HG03103 (cell line): ENCODE data around the gene PTPRH.
"Not testable (repeated sequence)": the region's sequence is repeated elsewhere in the genome, so short reads cannot be mapped to it uniquely, and the experiment has no call there.

ENCODE experiments used
- ATAC-seq: cut with Tn5 transposase; IDR thresholded peaks from one replicate; pipeline ENCODE4 v1.9.1; 2021; ENCODE audit warnings: low read depth; ENCODE audit not compliant: unreplicated experiment

PTPRH gene

DNA sequence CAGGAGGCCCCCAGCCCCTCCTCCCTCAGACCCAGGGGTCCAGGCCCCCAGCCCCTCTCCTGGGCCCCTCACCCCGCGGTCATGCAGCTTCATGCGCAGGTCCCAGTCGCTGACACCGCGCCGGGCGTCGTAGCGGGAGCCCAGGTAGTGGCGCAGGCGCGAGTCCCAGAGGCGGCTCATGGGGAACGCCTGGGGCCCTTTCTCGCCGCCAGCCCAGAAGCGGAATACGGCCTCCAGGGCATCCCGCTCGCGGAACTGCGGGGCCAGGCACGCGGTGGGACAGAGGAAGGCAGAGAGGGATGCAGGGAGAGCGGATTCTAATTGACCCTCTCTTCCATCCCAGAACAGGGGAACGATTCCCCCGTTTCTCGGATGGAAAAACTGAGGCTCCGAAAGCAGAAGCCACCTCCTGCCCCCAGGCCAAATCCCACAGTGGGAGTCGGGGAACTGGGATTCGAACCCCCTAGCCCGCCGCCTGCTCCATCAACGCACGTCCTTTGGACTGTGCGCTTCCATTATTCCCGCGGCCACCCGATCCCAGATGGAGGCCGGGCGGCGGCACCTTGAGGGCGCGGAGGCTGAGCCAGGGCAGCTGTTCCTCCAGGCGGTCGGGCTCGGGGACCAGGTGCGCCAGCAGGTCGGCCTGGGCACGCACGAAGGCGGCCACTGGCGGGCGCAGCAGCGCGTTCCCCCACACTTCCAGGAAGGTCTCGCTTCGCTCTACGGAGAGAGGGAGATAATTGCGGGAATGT lies 47.6 kb downstream of the PTPRH start:
- ATAC-seq = no peak

DNA sequence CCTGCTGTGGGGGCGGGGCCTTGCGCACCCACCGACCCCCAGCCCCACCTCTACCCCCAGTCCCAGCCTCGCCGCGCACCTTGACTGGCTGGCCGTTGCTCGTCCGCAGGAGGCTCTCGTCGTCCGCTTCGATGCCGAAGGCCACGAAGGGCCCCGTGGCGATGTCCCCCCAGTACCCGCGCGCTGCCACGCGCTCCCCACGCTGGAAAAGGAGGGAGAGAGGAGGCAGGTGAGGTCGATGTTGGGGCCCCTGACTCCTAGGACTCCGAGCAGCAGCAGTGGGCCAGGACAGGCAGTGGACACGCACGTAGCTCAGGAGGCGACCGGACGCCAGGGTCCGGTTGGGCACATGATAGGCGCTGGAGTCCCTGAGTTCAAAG lies 48.3 kb downstream of the PTPRH start:
- no peak for ATAC-seq

GRCh38 chr19:55160128-55160985 lies 48.9 kb downstream of the PTPRH start:
- no peak for ATAC-seq

GRCh38 chr19:55158848-55159749 lies 50.2 kb downstream of the PTPRH start:
- ATAC-seq = no peak

DNA sequence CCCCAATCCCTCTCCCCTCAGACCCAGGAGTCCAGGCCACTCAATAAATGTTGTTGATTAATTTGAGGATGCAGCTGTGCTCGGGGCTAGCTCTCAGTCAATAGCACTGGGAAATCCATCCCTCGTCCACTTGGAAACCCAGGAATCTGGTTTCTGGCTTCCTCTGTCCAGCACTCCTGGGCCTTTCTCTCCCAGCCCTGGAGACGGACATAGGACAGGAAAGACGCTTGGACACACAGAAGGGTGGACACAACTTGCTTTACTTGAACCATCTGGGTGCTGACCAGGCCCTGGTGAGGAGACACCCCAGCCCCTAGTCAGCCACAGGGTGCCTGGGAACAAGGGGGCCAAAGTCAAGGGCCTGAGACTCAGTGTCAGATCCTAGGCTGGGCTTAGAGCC lies 50.9 kb downstream of the PTPRH start:
- ATAC-seq = no peak

DNA sequence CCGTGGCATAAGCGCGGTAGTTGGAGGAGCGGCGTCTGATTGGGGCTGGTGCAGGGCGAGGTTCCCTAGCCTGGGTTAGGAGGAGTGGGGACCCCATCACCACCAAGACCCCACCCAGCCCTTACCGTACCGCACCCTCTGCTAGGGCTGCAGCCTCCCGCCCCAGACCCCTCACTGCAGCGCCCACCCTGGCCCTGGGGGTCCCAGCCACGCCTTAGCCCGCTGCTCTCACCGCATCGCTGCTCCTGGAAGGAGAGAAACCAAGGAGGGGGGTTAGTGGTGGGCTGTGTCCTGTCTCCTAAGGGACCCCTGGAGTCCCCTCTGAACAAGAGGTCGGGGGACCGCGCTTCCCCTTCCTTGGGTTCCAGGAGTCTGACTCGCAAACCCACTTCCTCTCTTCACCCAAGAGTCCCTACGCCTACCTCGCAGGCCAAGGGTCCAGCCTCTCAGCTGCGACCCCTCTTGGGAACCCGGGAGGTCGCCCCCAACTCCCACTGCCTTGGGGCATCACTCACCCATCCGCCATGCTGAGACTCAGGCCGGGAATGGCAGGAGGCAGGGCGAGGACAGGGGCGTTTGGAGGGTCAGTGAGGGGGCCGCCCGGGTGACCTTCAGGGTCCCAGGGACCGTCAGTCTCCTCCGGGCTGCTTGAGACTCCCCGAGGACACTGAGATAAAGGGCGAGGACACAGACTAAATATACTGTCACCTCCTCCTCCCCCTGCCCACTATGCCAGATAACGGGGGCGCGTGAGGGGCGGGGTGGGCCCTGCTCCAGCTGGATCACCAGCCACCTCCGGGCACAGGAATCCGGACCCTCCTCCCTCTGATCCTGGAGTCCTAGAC lies 52.0 kb downstream of the PTPRH start, which contains the start of gene TNNI3:
Gene TNNI3 (minus strand): TSS at position 669 of the 845 bp plus-strand sequence. CDS start 143 bp downstream, at position 526.
- no peak for ATAC-seq

GRCh38 chr19:55156202-55157063 lies 52.9 kb downstream of the PTPRH start:
- ATAC-seq = no peak

DNA sequence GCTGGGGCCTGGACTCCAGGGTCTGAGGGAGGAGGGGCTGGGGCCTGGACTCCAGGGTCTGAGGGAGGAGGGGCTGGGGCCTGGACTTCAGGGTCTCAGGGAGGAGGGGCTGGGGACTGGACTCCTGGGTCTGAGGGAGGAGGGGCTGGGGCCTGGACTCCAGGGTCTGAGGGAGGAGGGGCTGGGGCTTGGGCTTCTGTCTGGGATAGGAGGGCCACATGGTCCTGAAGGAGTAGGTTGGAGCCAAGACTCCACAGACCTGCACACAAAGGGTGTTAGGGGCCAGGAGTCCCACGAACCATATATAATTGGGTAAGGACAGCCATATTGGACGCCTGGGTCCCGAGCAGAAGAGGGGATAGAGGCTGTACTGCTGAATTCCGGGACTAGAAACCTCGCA lies 53.5 kb downstream of the PTPRH start:
- ATAC-seq = not testable (repeated sequence)

DNA sequence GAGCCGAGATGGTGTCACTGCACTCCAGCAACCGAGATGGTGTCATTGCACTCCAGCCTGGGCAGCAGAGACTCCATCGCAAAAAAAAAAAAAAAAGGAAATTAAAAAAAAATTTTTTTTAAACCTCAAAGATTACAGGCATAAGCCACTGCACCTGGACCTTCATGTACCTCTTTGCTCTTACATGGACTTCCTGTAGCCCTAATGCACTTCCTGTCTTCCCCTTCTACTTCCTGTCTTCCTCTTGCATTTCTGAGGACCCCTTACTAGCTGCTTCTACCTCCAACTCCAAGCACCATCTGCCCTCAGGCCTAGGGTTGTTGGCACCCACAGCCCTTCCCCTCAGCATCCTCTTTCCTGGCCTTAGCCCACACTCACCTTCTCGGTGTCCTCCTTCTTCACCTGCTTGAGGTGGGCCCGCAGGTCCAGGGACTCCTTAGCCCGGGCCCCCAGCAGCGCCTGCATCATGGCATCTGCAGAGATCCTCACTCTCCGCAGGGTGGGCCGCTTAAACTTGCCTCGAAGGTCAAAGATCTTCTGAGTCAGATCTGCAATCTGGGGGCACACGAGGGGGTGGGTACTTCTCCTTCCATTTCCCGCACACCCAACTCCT lies 55.5 kb downstream of the PTPRH start:
- ATAC-seq = no peak

- no peak for ATAC-seq
These were observed 57.3 kb downstream of the PTPRH start for GRCh38 chr19:55152017-55152416.

DNA sequence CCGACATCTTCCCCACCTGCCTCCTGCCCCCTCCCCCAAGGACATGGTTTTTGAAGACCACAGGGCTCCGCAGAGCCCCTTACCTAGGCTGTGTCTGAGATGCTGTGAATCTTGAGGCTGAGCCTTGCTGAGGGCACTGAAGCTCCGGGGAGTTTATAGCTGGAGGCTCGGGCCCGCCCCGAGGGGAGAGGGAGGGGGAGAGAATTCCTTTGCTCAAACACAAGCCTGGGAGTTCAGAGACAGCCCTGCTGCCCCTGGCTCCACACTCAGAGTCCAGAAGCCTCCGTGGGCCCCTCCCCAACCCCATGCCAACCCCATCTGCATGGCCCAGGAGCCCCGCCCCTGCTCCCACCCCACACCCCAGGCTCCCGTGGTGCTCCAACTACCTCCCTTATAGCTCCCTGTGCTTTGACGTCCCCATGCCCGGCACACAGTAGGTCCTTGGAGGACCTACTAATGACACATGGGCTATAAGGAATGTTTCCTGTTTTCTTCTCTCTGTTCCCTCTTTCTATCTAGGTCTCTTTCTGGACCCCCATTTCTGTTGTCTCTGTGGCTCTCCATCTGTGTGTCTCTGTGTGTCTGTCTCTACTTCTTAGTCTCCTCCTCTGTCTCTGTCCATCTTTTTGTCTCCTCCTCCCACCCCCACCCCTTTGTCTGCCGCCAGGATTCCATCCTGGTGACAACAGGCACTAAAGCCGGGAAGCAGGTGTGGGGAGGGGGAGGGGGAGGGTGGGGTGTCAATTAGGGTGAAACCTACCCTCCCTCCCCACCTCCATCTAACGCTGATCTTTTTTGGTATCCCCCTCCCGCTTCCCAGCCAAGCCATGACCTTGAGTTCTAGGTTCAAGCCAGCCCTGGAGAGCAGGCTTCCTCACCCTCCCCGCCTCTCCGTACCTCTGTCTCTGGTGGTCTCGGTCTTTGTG lies 60.0 kb downstream of the PTPRH start, which contains the start of gene TNNT1:
Gene TNNT1 (minus strand): TSS at position 129 of the 926 bp plus-strand sequence. CDS start 2,049 bp downstream, outside the sequence.
- no peak for ATAC-seq

DNA sequence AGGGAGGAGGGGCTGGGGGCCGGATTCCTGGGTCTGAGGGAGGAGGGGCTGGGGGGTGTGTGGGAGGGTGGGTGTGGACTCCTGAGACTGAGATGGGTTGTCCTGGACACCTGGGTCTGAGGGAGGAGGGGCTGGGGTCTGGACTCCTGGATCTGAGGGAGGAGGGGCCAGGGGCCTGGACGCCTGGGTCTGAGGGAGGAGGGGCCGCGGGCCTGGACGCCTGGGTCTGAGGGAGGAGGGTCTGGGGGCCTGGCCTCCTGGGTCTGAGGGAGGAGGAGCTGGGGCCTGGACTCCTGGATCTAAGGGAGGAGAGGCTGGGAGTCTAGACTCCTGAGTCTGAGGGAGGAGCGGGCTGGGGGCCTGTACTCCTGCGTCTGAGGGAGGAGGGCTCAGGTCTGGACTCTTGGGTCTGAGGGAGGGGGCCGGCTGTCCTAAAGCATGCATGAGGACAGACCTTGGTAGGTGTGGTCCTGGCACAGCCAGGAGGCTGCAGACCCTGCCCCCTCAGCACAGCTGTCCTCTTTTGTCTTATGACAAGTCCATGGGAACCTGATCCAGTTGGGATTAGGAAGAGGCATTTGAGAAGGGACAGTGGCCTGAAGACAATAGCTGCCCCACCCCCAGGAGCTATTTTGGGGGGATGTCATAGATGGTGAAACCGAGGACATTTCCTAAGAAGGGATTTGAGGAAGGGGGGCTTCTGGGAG lies 61.6 kb downstream of the PTPRH start:
- no peak for ATAC-seq

GRCh38 chr19:55146705-55147273 lies 62.5 kb downstream of the PTPRH start:
- ATAC-seq = no peak

- no peak for ATAC-seq
These were observed 63.1 kb downstream of the PTPRH start for GRCh38 chr19:55146078-55146704.

DNA sequence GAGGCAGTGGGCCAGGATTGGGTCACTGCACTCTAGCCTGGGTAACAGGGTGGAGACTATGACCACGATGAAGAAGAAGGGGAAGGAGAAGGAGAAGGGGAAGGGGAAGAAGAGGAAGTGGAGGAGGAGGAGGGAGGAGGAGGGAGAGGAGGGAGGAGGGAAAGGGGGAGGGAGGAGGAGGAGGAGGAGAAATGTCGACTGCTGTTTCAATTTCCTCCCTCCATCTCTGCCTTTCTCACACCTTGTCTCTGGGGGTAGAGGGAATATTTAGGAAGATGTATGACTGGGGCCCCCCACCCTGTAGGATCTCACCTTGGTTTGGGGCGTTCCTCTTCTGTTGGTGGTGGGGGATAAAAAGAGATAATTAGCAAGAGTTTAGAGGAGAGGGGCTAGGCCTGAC lies 64.1 kb downstream of the PTPRH start:
- ATAC-seq = no peak

GRCh38 chr19:55141696-55142095 lies 67.6 kb downstream of the PTPRH start:
- no peak for ATAC-seq
